ENCODE data around the gene ITPR1.

DNA sequence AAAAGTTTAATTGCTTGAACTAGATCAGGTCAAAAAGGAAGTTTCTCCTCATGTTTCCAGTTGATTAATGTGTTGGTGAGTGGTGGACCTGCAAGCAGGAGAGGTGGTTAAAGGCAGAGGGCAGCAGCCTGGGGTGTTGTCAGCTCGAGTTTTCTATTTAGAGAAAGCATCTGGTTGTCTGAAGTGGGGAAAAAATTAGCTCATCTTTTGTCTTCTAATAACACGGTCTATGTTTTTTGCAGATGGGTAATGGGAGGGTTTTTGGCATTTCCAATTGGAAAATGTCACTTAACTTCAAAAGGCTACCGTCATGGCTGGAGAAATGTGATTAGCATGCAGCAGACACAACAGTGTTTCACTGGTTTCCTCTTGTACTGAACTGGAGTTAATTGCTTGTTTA, 122.6 kb downstream of the ITPR1 start:
- TF ChIP-seq EP300 (conservative IDR thresholded peaks at IDR 0.05; ENCODE audit: poor library complexity, severe bottlenecking), result no peak
- no peak for TF ChIP-seq TAF1 (IDR thresholded peaks at IDR 0.05; ENCODE audit: low read depth)
- no peak for TF ChIP-seq RAD21 (conservative IDR thresholded peaks at IDR 0.05)
- TF ChIP-seq, protein P1, sequence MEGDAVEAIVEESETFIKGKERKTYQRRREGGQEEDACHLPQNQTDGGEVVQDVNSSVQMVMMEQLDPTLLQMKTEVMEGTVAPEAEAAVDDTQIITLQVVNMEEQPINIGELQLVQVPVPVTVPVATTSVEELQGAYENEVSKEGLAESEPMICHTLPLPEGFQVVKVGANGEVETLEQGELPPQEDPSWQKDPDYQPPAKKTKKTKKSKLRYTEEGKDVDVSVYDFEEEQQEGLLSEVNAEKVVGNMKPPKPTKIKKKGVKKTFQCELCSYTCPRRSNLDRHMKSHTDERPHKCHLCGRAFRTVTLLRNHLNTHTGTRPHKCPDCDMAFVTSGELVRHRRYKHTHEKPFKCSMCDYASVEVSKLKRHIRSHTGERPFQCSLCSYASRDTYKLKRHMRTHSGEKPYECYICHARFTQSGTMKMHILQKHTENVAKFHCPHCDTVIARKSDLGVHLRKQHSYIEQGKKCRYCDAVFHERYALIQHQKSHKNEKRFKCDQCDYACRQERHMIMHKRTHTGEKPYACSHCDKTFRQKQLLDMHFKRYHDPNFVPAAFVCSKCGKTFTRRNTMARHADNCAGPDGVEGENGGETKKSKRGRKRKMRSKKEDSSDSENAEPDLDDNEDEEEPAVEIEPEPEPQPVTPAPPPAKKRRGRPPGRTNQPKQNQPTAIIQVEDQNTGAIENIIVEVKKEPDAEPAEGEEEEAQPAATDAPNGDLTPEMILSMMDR (IDR thresholded peaks at IDR 0.05; ENCODE audit: poor library complexity, severe bottlenecking), result no peak
- TF ChIP-seq EZH2 (IDR thresholded peaks at IDR 0.05; ENCODE audit: borderline replicate concordance, insufficient read depth, low read length, poor library complexity, severe bottlenecking), result no peak
- no peak for TF ChIP-seq POLR2AphosphoS5 (IDR thresholded peaks at IDR 0.05)
- no peak for TF ChIP-seq MXI1 (conservative IDR thresholded peaks at IDR 0.05; ENCODE audit: poor library complexity, severe bottlenecking)
- TF ChIP-seq, protein P2, sequence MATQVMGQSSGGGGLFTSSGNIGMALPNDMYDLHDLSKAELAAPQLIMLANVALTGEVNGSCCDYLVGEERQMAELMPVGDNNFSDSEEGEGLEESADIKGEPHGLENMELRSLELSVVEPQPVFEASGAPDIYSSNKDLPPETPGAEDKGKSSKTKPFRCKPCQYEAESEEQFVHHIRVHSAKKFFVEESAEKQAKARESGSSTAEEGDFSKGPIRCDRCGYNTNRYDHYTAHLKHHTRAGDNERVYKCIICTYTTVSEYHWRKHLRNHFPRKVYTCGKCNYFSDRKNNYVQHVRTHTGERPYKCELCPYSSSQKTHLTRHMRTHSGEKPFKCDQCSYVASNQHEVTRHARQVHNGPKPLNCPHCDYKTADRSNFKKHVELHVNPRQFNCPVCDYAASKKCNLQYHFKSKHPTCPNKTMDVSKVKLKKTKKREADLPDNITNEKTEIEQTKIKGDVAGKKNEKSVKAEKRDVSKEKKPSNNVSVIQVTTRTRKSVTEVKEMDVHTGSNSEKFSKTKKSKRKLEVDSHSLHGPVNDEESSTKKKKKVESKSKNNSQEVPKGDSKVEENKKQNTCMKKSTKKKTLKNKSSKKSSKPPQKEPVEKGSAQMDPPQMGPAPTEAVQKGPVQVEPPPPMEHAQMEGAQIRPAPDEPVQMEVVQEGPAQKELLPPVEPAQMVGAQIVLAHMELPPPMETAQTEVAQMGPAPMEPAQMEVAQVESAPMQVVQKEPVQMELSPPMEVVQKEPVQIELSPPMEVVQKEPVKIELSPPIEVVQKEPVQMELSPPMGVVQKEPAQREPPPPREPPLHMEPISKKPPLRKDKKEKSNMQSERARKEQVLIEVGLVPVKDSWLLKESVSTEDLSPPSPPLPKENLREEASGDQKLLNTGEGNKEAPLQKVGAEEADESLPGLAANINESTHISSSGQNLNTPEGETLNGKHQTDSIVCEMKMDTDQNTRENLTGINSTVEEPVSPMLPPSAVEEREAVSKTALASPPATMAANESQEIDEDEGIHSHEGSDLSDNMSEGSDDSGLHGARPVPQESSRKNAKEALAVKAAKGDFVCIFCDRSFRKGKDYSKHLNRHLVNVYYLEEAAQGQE (IDR thresholded peaks at IDR 0.05; ENCODE audit: borderline replicate concordance), result no peak
- TF ChIP-seq SMC3 (conservative IDR thresholded peaks at IDR 0.05; ENCODE audit: poor library complexity), result no peak

Data from neural cell (in vitro differentiated cells).